Mononuclear cell (primary cell): ENCODE measurements around the gene PGA4. TPM values are rescaled to one million over a fixed set of nuclear protein-coding genes. Genes with fewer than 3 reads are reported as not detected.
"Not testable (repeated sequence)": the region's sequence is repeated elsewhere in the genome, so short reads cannot be mapped to it uniquely, and the experiment has no call there.

ENCODE experiments used
- H3K27me3 ChIP-seq: 2 replicates; pipeline ENCODE4 v1.6.0; 2011; ENCODE audit warnings: low read length, control low read depth; ENCODE audit not compliant: insufficient read depth
- H3K4me1 ChIP-seq: 2 replicates; pipeline ENCODE4 v1.5.1; 2011; ENCODE audit warnings: mild to moderate bottlenecking, low read length, control low read depth; ENCODE audit not compliant: insufficient read depth
- H3K4me3 ChIP-seq: 2 replicates; pipeline ENCODE4 v1.5.1; 2011; ENCODE audit warnings: mild to moderate bottlenecking, low read length, moderate library complexity
- H3K9me3 ChIP-seq: 2 replicates; pipeline ENCODE4 v1.5.1; 2011; ENCODE audit warnings: low read depth, mild to moderate bottlenecking, control low read depth, low read length
- total RNA-seq: library from RNA; depleted of rRNA; stranded (reverse); fragments of >200 nt; gene quantifications from one replicate; pipeline ENCODE4 v1.2.3, GENCODE V29; 2012

Gene PGA4
- 0.21 TPM for total RNA-seq

- H3K27me3 ChIP-seq, H3K9me3 ChIP-seq, H3K4me1 ChIP-seq, H3K4me3 ChIP-seq: not testable (repeated sequence)
Observed at GRCh38 chr11:61222047-61222446, at the start of gene PGA4. Gene PGA4 (plus strand): TSS chr11:61222347. CDS start chr11:61222401, 54 bp downstream.

DNA sequence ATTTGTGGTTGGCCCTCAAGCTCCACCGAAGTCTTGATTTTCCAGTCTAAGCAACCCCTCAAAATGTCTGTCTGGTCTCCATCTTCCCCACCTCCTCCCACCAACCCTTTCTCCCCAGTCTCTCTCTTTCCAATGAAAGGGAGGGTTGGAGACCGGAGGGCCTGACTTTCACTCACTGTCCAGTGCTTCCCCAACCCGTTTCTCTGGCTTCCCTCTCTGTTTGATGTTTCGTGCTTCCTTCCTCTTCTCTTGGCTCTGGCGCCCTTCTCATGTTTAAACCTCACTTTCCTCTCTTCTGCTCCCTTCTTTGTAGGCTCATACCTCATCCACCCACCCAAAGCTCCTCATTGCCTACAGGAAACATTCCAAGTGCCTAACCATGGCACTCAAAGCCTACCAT, 49.8 kb upstream of the PGA4 start:
- Histone ChIP-seq H3K4me3 (no peak overlapping the region), H3K27me3 (no peaks in the 10 kb centered on the region)

GRCh38 chr11:61172888-61173287, 49.3 kb upstream of the PGA4 start:
- H3K4me3 ChIP-seq: no peak overlapping the region
- peaks cover 29% of the 10 kb centered on the region for H3K4me1 ChIP-seq
- no peaks in the 10 kb centered on the region for H3K9me3 ChIP-seq
- H3K27me3 ChIP-seq: no peaks in the 10 kb centered on the region

More for the DNA sequence above, 49.8 kb upstream of the PGA4 start:
- H3K9me3 ChIP-seq: no peaks in the 10 kb centered on the region
- peaks cover 35% of the 10 kb centered on the region for H3K4me1 ChIP-seq

GRCh38 chr11:61173456-61173855, 48.7 kb upstream of the PGA4 start:
- no peaks in the 10 kb centered on the region for H3K27me3 ChIP-seq
- H3K4me1 ChIP-seq: peaks cover 24% of the 10 kb centered on the region
- H3K9me3 ChIP-seq: no peaks in the 10 kb centered on the region
- H3K4me3 ChIP-seq: no peak overlapping the region

DNA sequence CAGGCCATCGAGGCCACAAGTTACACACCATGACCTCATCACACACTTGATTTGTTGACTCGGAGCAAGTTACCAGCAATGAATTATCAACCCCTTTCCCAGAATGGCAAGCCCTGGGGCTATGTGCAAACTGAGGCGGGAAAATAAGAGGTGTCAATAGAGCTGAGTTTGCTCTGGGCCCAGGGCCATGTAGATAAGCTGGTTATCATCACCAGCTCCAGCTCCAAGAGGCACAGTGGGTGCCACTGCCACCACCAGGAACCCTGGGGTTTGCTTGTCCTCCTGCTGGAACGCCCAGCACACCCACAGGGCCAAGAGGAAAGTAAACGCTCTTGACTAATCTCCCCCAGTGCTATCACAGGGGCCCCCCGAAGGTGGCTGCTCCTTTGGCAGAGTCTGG, 47.9 kb upstream of the PGA4 start:
- Histone ChIP-seq H3K4me1 (peaks cover 20% of the 10 kb centered on the region), H3K9me3 (no peaks in the 10 kb centered on the region), H3K4me3 (no peak overlapping the region), H3K27me3 (no peaks in the 10 kb centered on the region)

DNA sequence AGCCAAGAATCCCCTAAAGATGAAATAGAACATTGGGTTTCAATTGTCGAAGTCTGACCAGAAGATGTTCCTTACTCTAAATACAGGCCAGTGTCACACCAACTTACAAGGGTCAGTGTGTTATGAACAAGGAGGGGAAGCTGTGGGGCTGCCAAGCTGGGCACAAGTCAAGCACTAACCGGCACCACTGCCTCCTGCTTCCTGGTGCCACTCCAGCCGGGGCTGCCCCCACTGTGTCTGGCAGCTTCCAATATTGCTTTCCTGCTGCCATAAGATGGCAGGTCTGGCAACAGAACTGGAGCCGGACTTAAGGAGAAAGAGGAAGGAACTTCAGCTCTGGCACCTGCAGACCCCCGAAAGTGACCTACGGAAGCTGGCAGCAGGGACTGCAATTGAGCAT, 47.2 kb upstream of the PGA4 start:
- Histone ChIP-seq H3K9me3 (no peaks in the 10 kb centered on the region), H3K27me3 (no peaks in the 10 kb centered on the region), H3K4me1 (peaks cover 20% of the 10 kb centered on the region), H3K4me3 (no peak overlapping the region)

- Histone ChIP-seq H3K27me3 (no peaks in the 10 kb centered on the region), H3K4me3 (no peak overlapping the region), H3K4me1 (peaks cover 18% of the 10 kb centered on the region), H3K9me3 (no peaks in the 10 kb centered on the region)
Observed at GRCh38 chr11:61176446-61176845, 45.7 kb upstream of the PGA4 start.

DNA sequence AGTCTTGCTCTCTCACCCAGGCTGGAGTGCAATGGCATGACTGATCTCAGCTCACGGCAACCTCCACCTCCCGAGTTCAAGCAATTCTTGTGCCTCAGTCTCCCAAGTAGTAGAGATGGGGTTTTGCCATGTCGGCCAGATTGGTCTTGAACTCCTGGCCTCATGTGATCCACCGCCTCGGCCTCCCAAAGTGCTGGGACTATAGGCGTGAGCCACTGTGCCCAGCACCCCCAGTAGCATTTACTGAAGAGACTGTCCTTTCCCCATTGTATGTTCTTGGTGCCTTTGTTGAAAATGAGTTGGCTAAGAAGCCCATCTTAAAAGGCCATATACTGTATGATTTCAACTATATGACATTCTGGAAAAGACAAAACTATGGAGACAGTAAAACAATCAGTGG, 41.9 kb upstream of the PGA4 start:
- not testable (repeated sequence) for H3K9me3 ChIP-seq, H3K4me3 ChIP-seq, H3K27me3 ChIP-seq, H3K4me1 ChIP-seq

GRCh38 chr11:61181489-61181888, 40.7 kb upstream of the PGA4 start:
- Histone ChIP-seq H3K4me1 (no peaks in the 10 kb centered on the region), H3K4me3 (no peak overlapping the region), H3K9me3 (no peaks in the 10 kb centered on the region), H3K27me3 (no peaks in the 10 kb centered on the region)

DNA sequence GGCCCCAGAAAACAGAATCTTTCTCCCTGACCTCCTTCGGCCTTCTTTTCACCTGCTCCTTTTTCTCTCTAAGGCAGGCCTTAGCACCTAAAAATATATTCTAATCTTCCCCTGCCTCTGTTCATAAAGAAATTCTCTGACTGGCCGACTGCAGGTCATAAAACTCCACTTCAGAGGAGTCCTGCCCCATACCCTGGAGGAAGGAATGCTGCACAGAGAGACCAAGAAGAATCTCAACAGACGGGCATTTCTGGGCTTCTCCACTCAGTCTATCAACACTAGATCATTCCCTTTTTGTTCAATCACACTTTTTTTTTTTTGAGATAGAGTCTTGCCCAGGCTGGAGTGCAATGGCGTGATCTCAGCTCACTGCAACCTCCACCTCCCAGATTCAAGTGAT, 38.5 kb upstream of the PGA4 start:
- no peak overlapping the region for H3K4me3 ChIP-seq

DNA sequence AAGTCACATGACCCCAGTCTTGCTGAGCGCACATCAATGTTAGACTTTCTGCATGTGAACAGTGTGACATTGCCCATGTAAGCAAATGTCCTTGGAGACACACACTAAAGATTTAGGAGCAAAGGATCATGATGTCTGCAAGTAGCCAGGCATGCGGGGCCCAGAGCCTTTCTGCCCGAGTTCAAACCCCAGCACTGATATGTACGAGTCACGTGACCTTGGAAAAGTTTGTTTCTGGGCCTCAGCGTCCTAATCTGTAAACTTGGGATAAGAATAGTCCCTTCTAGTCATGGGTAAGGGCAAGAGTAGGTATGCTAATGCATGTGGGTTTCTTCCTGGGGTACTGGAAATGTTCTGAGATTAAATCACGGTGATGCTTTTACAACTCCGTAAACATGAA, 35.6 kb upstream of the PGA4 start:
- Histone ChIP-seq H3K9me3 (no peaks in the 10 kb centered on the region), H3K4me3 (no peak overlapping the region), H3K4me1 (no peaks in the 10 kb centered on the region), H3K27me3 (no peaks in the 10 kb centered on the region)

More for the DNA sequence above, 38.5 kb upstream of the PGA4 start:
- Histone ChIP-seq H3K4me1 (no peaks in the 10 kb centered on the region), H3K9me3 (no peaks in the 10 kb centered on the region), H3K27me3 (no peaks in the 10 kb centered on the region)

- Histone ChIP-seq H3K4me3 (no peak overlapping the region), H3K9me3 (no peaks in the 10 kb centered on the region), H3K4me1 (no peaks in the 10 kb centered on the region), H3K27me3 (no peaks in the 10 kb centered on the region)
Observed at GRCh38 chr11:61187505-61188130, 34.5 kb upstream of the PGA4 start.

GRCh38 chr11:61189933-61190332, 32.2 kb upstream of the PGA4 start:
- Histone ChIP-seq H3K9me3 (no peaks in the 10 kb centered on the region), H3K4me3 (no peak overlapping the region), H3K27me3 (no peaks in the 10 kb centered on the region), H3K4me1 (no peaks in the 10 kb centered on the region)

- Histone ChIP-seq H3K4me3 (no peak overlapping the region), H3K9me3 (no peaks in the 10 kb centered on the region), H3K4me1 (no peaks in the 10 kb centered on the region), H3K27me3 (no peaks in the 10 kb centered on the region)
Observed at GRCh38 chr11:61193596-61193995, 28.6 kb upstream of the PGA4 start.

- no peaks in the 10 kb centered on the region for H3K4me1 ChIP-seq
- no peaks in the 10 kb centered on the region for H3K27me3 ChIP-seq
- H3K4me3 ChIP-seq: no peak overlapping the region
- no peaks in the 10 kb centered on the region for H3K9me3 ChIP-seq
Observed at GRCh38 chr11:61194169-61194671, 27.9 kb upstream of the PGA4 start.

DNA sequence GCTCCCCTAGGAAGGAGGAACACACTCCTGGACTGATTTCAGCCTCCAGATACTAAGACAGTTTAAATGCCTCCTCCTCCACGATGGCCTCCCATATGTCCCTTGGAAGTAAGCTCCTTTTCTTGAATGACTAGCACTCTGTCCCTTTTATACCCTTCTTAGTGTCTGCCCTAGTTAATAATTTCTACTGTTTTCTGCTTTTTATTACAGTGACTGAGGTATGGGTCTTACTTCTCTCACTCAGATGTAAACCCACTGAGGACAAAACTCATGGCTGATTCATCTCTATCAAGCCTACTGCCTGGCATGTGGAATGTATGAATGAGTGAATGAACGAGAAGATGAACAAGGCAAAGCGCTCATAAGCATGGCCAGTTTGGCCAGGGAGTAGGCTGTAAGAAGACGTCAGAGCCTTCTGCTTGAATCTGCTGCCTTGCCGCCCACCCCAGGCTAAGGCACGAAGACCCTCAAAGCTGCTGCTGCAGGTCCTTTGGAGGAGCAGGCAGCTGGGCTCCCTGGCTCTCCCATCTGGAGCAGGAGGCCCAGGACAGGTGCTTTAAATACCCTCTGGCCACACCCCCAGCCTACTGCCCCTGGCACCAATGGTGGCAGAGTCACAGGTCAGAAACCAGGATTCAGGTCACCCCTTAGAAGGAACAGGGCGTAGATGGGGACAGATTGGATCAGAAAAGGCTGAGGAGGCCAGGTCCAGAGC, 27.0 kb upstream of the PGA4 start:
- no peaks in the 10 kb centered on the region for H3K9me3 ChIP-seq
- no peaks in the 10 kb centered on the region for H3K27me3 ChIP-seq
- no peak overlapping the region for H3K4me3 ChIP-seq

More for the DNA sequence above, 27.0 kb upstream of the PGA4 start:
- H3K4me1 ChIP-seq: no peaks in the 10 kb centered on the region
